Endothelial cell of umbilical vein (primary cell): ENCODE data around the gene SLC25A21. TPM values are rescaled to one million over a fixed set of nuclear protein-coding genes. Genes with fewer than 3 reads are reported as not detected.

Experiments
- BruUV-seq: library from RNA; stranded (reverse); fragments of 400-500 nt; replicated peaks from 2 replicates; lab custom pipeline; 2021; lab: Mats Ljungman, UMichigan
- CTCF ChIA-PET: fragments of 300-600, 350-600 bp; sonication (Branson Sonifier 250); formaldehyde crosslinking; loops from one replicate; lab custom pipeline; 2021; ENCODE audit warnings: antibody characterized with exemption, inconsistent platforms; lab: Charles Lee
- POLR2A ChIA-PET: fragments of 300-600, 350-600 bp; sonication (Branson Sonifier 250); formaldehyde crosslinking; loops from one replicate; lab custom pipeline; 2021; ENCODE audit warnings: antibody characterized with exemption, inconsistent platforms; lab: Charles Lee
- DNase-seq: peaks from one replicate; pipeline ENCODE4 v3.0.0-alpha.2; 2011; ENCODE audit warnings: low read depth, low spot score
- FAIRE-seq: peaks from 2 replicates; lab custom pipeline; 2011; peaks lifted over from hg19 to GRCh38; lab: Jason Lieb, UNC
- H2AFZ ChIP-seq: 2 replicates; pipeline ENCODE4 v1.6.0; 2012; ENCODE audit warnings: low read depth, low read length, control low read depth, inconsistent platforms
- H3K27ac ChIP-seq: 2 replicates; pipeline ENCODE4 v1.5.1; 2011; ENCODE audit warnings: low read depth, mild to moderate bottlenecking, control low read depth, low read length, moderate library complexity; ENCODE audit not compliant: insufficient read depth
- H3K27me3 ChIP-seq, 2 experiments: 2 replicates each; pipeline versions ENCODE4 v1.6.0 to v1.6.1; 2011; ENCODE audit warnings: low read length in 2 of 2, mixed read lengths in 1 of 2; ENCODE audit not compliant: control insufficient read depth in 2 of 2, insufficient read depth in 2 of 2
- H3K36me3 ChIP-seq, 2 experiments: 2 replicates in 1 of 2; 3 replicates in 1 of 2; pipeline ENCODE4 v1.5.1; 2011; ENCODE audit warnings: low read length in 2 of 2, mild to moderate bottlenecking in 1 of 2, moderate library complexity in 1 of 2; ENCODE audit not compliant: control insufficient read depth in 2 of 2, insufficient read depth in 2 of 2; ENCODE audit errors: extremely low read depth in 1 of 2
- H3K4me1 ChIP-seq: 3 replicates; pipeline ENCODE4 v1.5.1; 2011; ENCODE audit warnings: mild to moderate bottlenecking, low read length; ENCODE audit not compliant: control insufficient read depth, insufficient read depth; ENCODE audit errors: extremely low read depth
- H3K4me2 ChIP-seq: 2 replicates; pipeline ENCODE4 v1.6.1; 2011; ENCODE audit warnings: low read length, control low read depth, mixed read lengths; ENCODE audit not compliant: insufficient read depth
- H3K4me3 ChIP-seq, 3 experiments: fragments of 200-600 bp in 1 of 3; sonication (generic), shearing (Covaris generic) in 1 of 3; replicated peaks in 1 of 3; 2 replicates each; pipeline ENCODE4 v1.5.1; 2011 to 2016; ENCODE audit warnings: control low read depth in 3 of 3, low read length in 3 of 3, mild to moderate bottlenecking in 2 of 3, inconsistent platforms in 1 of 3, low read depth in 1 of 3, moderate library complexity in 1 of 3; ENCODE audit not compliant: insufficient read depth in 1 of 3
- H3K79me2 ChIP-seq: 2 replicates; pipeline ENCODE4 v1.6.0; 2012; ENCODE audit warnings: low read length, inconsistent platforms; ENCODE audit not compliant: control insufficient read depth, insufficient read depth
- H3K9ac ChIP-seq: replicated peaks from 2 replicates; pipeline ENCODE3; 2011; ENCODE audit warnings: low read length, control low read depth; ENCODE audit not compliant: insufficient read depth; ENCODE audit errors: extremely low read depth
- H3K9me1 ChIP-seq: replicated peaks from 3 replicates; pipeline ENCODE4 v1.6.0; 2011; ENCODE audit warnings: mild to moderate bottlenecking, low read length; ENCODE audit not compliant: control insufficient read depth, insufficient read depth; ENCODE audit errors: extremely low read depth
- H3K9me3 ChIP-seq: replicated peaks from 2 replicates; pipeline ENCODE4 v1.5.1; 2012; ENCODE audit warnings: low read length, inconsistent platforms; ENCODE audit not compliant: control insufficient read depth, insufficient read depth
- H4K20me1 ChIP-seq: replicated peaks from 2 replicates; pipeline ENCODE3; 2011; ENCODE audit warnings: mild to moderate bottlenecking, low read length; ENCODE audit not compliant: control insufficient read depth, insufficient read depth; ENCODE audit errors: extremely low read depth
- CTCF ChIP-seq, 2 donors: IDR thresholded peaks; 1 replicate in 1 of 2; 2 replicates in 1 of 2; pipeline ENCODE4 v1.5.1; 2011; ENCODE audit warnings: low read length in 2 of 2, mild to moderate bottlenecking in 2 of 2, moderate library complexity in 2 of 2, control low read depth in 1 of 2, inconsistent platforms in 1 of 2, low read depth in 1 of 2; ENCODE audit not compliant: insufficient read depth in 1 of 2; ENCODE audit errors: extremely low read depth in 1 of 2
- EZH2 ChIP-seq: IDR thresholded peaks from 2 replicates; pipeline ENCODE4 v1.6.1; 2012; ENCODE audit warnings: borderline replicate concordance, low read depth, mild to moderate bottlenecking, moderate library complexity, low read length, inconsistent platforms; ENCODE audit not compliant: severe bottlenecking
- FOS ChIP-seq: IDR thresholded peaks from 2 replicates; pipeline ENCODE4 v1.6.1; 2011; ENCODE audit warnings: mild to moderate bottlenecking, low read length, moderate library complexity, borderline replicate concordance; ENCODE audit not compliant: insufficient read depth
- GATA2 ChIP-seq: IDR thresholded peaks from 2 replicates; pipeline ENCODE4 v1.7.0; 2011; ENCODE audit warnings: low read depth, mild to moderate bottlenecking, moderate library complexity, mixed read lengths, low read length; ENCODE audit not compliant: insufficient read length, insufficient read depth
- JUN ChIP-seq: IDR thresholded peaks from 2 replicates; pipeline ENCODE4 v1.6.1; 2011; ENCODE audit warnings: borderline replicate concordance, low read depth; ENCODE audit not compliant: insufficient read length, insufficient read depth
- MAX ChIP-seq: IDR thresholded peaks from 2 replicates; pipeline ENCODE4 v1.6.1; 2011; ENCODE audit not compliant: insufficient read depth, insufficient read length
- MYC ChIP-seq: IDR thresholded peaks from one replicate; pipeline ENCODE4 v1.6.1; 2011; ENCODE audit warnings: mild to moderate bottlenecking, low read depth, low read length
- POLR2A ChIP-seq: IDR thresholded peaks from 2 replicates; pipeline ENCODE4 v1.6.1; 2012; ENCODE audit warnings: low read depth, mild to moderate bottlenecking, control low read depth, low read length
- POLR2AphosphoS5 ChIP-seq: IDR thresholded peaks from 2 replicates; pipeline ENCODE4 v1.6.1; 2012; ENCODE audit warnings: low read depth, mild to moderate bottlenecking, control low read depth, low read length, moderate library complexity; ENCODE audit not compliant: insufficient read depth
- dilution Hi-C: fragments of 300-500 bp; cut with MboI; formaldehyde crosslinking; loops from one replicate; pipeline ENCODE4 v1.15.0; 2019; ENCODE audit warnings: low sequenced_read_pairs; ENCODE audit not compliant: extremely low pct_ligation_motif_present
- intact Hi-C: fragments of 100-400 bp; cut with micrococcal nuclease; formaldehyde crosslinking; loops from one replicate; pipeline ENCODE4 v1.10.0; 2022
- polyA plus RNA-seq, 4 experiments: library from polyadenylated mRNA; depleted of rRNA in 3 of 4; stranded (reverse) in 3 of 4; unstranded in 1 of 4; fragments of >200 nt; gene quantifications; 2 replicates each; pipeline versions ENCODE4 v1.2.1 to v1.2.3, GENCODE V29; 2011 to 2012; ENCODE audit warnings: missing spikeins in 1 of 4
- total RNA-seq: library from RNA; stranded (reverse); gene quantifications from 2 replicates; pipeline ENCODE4 v1.2.3, GENCODE V29; 2021

SLC25A21 gene
- total and polyA plus RNA-seq, 2 donors (not counting 3 experiments of a cell fraction or from before 2014, with no cell fraction given), result 0.98 to 1.4 TPM

- no peak for FAIRE-seq
- Histone ChIP-seq H3K9me1 (no peaks in the 10 kb centered on the region), H3K9ac (no peak overlapping the region), H4K20me1 (no peaks in the 10 kb centered on the region), H3K4me1 (no peaks in the 10 kb centered on the region), H3K36me3 (no peaks in the 10 kb centered on the region), H3K4me2 (no peak overlapping the region), H3K9me3 (no peaks in the 10 kb centered on the region), H3K79me2 (no peaks in the 10 kb centered on the region), H2AFZ (no peak overlapping the region), H3K27ac (no peak overlapping the region), H3K4me3 (no peak overlapping the region), H3K27me3 (no peaks in the 10 kb centered on the region)
- intact Hi-C loops, result no loop called here
- dilution Hi-C loops, result no loop called here
- DNase-seq, result no peak
- ChIA-PET POLR2A (no interaction called here), CTCF (no interaction called here)
- no peak for TF ChIP-seq CTCF (IDR thresholded peaks at IDR 0.05; ENCODE audit: extremely low read depth in 1 of 2, insufficient read depth in 1 of 2, low read depth in 1 of 2, low read length in 2 of 2)
- no TSS peak for BruUV-seq
These were observed 110.7 kb downstream of the SLC25A21 start for GRCh38 chr14:37061697-37062096.

- H3K27ac ChIP-seq, result no peak overlapping the region
- dilution Hi-C loops, result no loop called here
- POLR2A ChIA-PET, result no interaction called here
- H3K9me3 ChIP-seq, result no peaks in the 10 kb centered on the region
- no peaks in the 10 kb centered on the region for H4K20me1 ChIP-seq
- TF ChIP-seq FOS, result no peak
- TF ChIP-seq JUN, result no peak
- no peak for TF ChIP-seq CTCF (IDR thresholded peaks at IDR 0.05; ENCODE audit: extremely low read depth in 1 of 2, insufficient read depth in 1 of 2, low read depth in 1 of 2, low read length in 2 of 2)
- TF ChIP-seq POLR2A, result no peak
- no peak for TF ChIP-seq EZH2
- no peak for TF ChIP-seq GATA2
- TF ChIP-seq MYC, result no peak
- no peak for TF ChIP-seq MAX
- TF ChIP-seq POLR2AphosphoS5, result no peak
- H2AFZ ChIP-seq, result no peak overlapping the region
- FAIRE-seq (no peak), DNase-seq (no peak)
- no peak overlapping the region for H3K4me2 ChIP-seq
- no peaks in the 10 kb centered on the region for H3K27me3 ChIP-seq
- no peaks in the 10 kb centered on the region for H3K36me3 ChIP-seq
- intact Hi-C loops, result no loop called here
- no peak overlapping the region for H3K4me3 ChIP-seq
- H3K9ac ChIP-seq, result no peak overlapping the region
- H3K4me1 ChIP-seq, result no peaks in the 10 kb centered on the region
- CTCF ChIA-PET, result no interaction called here
- H3K79me2 ChIP-seq, result no peaks in the 10 kb centered on the region
- no peaks in the 10 kb centered on the region for H3K9me1 ChIP-seq
- no TSS peak for BruUV-seq
These were observed 111.7 kb downstream of the SLC25A21 start for GRCh38 chr14:37060496-37061260.
